ENCODE results near the gene NRTN.

The NRTN gene

GRCh38 chr19:5820785-5821184, 15.9 kb downstream of the NRTN start:
- DNase-seq = no peak
- H3K27ac ChIP-seq = no peak overlapping the region
- peaks cover 0 to 6% (median 0%) of the 10 kb centered on the region in 4 donors for H3K4me1 ChIP-seq
- no peaks in the 10 kb centered on the region for H3K36me3 ChIP-seq
- H3K27me3 ChIP-seq = peaks cover 0 to 54% of the 10 kb centered on the region in 2 donors
- TF ChIP-seq CTCF (IDR thresholded peaks at IDR 0.05) = no peak
- intact Hi-C loops (cut with DNase I; ENCODE audit: low total_unique reads) = no loop called here
- no peak overlapping the region for H3K4me3 ChIP-seq
- no peaks in the 10 kb centered on the region for H3K9me3 ChIP-seq

GRCh38 chr19:5821521-5822180, 16.8 kb downstream of the NRTN start:
- Histone ChIP-seq H3K36me3 (no peaks in the 10 kb centered on the region), H3K4me1 (peaks cover 0 to 8% (median 0%) of the 10 kb centered on the region in 4 donors), H3K9me3 (no peaks in the 10 kb centered on the region), H3K4me3 (no peak overlapping the region), H3K27me3 (peaks cover 0 to 61% of the 10 kb centered on the region in 2 donors), H3K27ac (no peak overlapping the region)
- intact Hi-C loops (cut with DNase I; ENCODE audit: low total_unique reads) = no loop called here
- no peak for DNase-seq
- no peak for TF ChIP-seq CTCF (IDR thresholded peaks at IDR 0.05)

- Histone ChIP-seq H3K27ac (no peak overlapping the region), H3K27me3 (peaks cover 0 to 63% of the 10 kb centered on the region in 2 donors), H3K9me3 (no peaks in the 10 kb centered on the region), H3K4me3 (no peak overlapping the region), H3K36me3 (no peaks in the 10 kb centered on the region), H3K4me1 (peaks cover 0 to 12% (median 1%) of the 10 kb centered on the region in 4 donors)
- no peak for DNase-seq
- intact Hi-C loops (cut with DNase I; ENCODE audit: low total_unique reads) = no loop called here
- TF ChIP-seq CTCF (IDR thresholded peaks at IDR 0.05) = no peak
Observed at GRCh38 chr19:5822181-5822844, 17.4 kb downstream of the NRTN start.

- Histone ChIP-seq H3K4me1 (peaks cover 0 to 21% (median 9%) of the 10 kb centered on the region in 4 donors), H3K36me3 (no peaks in the 10 kb centered on the region), H3K27me3 (peaks cover 3 to 68% of the 10 kb centered on the region in 2 donors), H3K4me3 (no peak overlapping the region), H3K27ac (no peak overlapping the region), H3K9me3 (no peaks in the 10 kb centered on the region)
- intact Hi-C loops (cut with DNase I; ENCODE audit: low total_unique reads) = no loop called here
- DNase-seq = no peak
- TF ChIP-seq CTCF (IDR thresholded peaks at IDR 0.05) = no peak
Observed at GRCh38 chr19:5823579-5824281, 18.9 kb downstream of the NRTN start.

- DNase-seq = no peak
- Histone ChIP-seq H3K27me3 (peaks cover 3 to 69% of the 10 kb centered on the region in 2 donors), H3K4me1 (peaks cover 0 to 30% (median 16%) of the 10 kb centered on the region in 4 donors), H3K9me3 (no peaks in the 10 kb centered on the region), H3K27ac (no peak overlapping the region), H3K4me3 (no peak overlapping the region), H3K36me3 (no peaks in the 10 kb centered on the region)
- intact Hi-C loops (cut with DNase I; ENCODE audit: low total_unique reads) = loop anchor here (5.0 kb wide), 1 partner anchor 1938 kb away; the partner anchor contains the start of gene CLEC4M
- TF ChIP-seq CTCF (IDR thresholded peaks at IDR 0.05) = no peak
Observed at GRCh38 chr19:5824751-5825150, 19.9 kb downstream of the NRTN start.

Data from tibial artery (tissue), 4 donors.